Endothelial cell of umbilical vein (primary cell): Measurements from ENCODE around the gene PSME3IP1. TPM values are rescaled to one million over a fixed set of nuclear protein-coding genes. Genes with fewer than 3 reads are reported as not detected.

Source experiments
- BruUV-seq: library from RNA; stranded (reverse); fragments of 400-500 nt; replicated peaks from 2 replicates; lab custom pipeline; 2021; lab: Mats Ljungman, UMichigan
- CTCF ChIA-PET: fragments of 300-600, 350-600 bp; sonication (Branson Sonifier 250); formaldehyde crosslinking; loops from one replicate; lab custom pipeline; 2021; ENCODE audit warnings: antibody characterized with exemption, inconsistent platforms; lab: Charles Lee
- POLR2A ChIA-PET: fragments of 300-600, 350-600 bp; sonication (Branson Sonifier 250); formaldehyde crosslinking; loops from one replicate; lab custom pipeline; 2021; ENCODE audit warnings: antibody characterized with exemption, inconsistent platforms; lab: Charles Lee
- DNase-seq: peaks from one replicate; pipeline ENCODE4 v3.0.0-alpha.2; 2011; ENCODE audit warnings: low read depth, low spot score
- FAIRE-seq: peaks from 2 replicates; lab custom pipeline; 2011; peaks lifted over from hg19 to GRCh38; lab: Jason Lieb, UNC
- H2AFZ ChIP-seq: 2 replicates; pipeline ENCODE4 v1.6.0; 2012; ENCODE audit warnings: low read depth, low read length, control low read depth, inconsistent platforms
- H3K27ac ChIP-seq: 2 replicates; pipeline ENCODE4 v1.5.1; 2011; ENCODE audit warnings: low read depth, mild to moderate bottlenecking, control low read depth, low read length, moderate library complexity; ENCODE audit not compliant: insufficient read depth
- H3K27me3 ChIP-seq, 2 experiments: 2 replicates each; pipeline versions ENCODE4 v1.6.0 to v1.6.1; 2011; ENCODE audit warnings: low read length in 2 of 2, mixed read lengths in 1 of 2; ENCODE audit not compliant: control insufficient read depth in 2 of 2, insufficient read depth in 2 of 2
- H3K36me3 ChIP-seq, 2 experiments: 2 replicates in 1 of 2; 3 replicates in 1 of 2; pipeline ENCODE4 v1.5.1; 2011; ENCODE audit warnings: low read length in 2 of 2, mild to moderate bottlenecking in 1 of 2, moderate library complexity in 1 of 2; ENCODE audit not compliant: control insufficient read depth in 2 of 2, insufficient read depth in 2 of 2; ENCODE audit errors: extremely low read depth in 1 of 2
- H3K4me1 ChIP-seq: 3 replicates; pipeline ENCODE4 v1.5.1; 2011; ENCODE audit warnings: mild to moderate bottlenecking, low read length; ENCODE audit not compliant: control insufficient read depth, insufficient read depth; ENCODE audit errors: extremely low read depth
- H3K4me2 ChIP-seq: 2 replicates; pipeline ENCODE4 v1.6.1; 2011; ENCODE audit warnings: low read length, control low read depth, mixed read lengths; ENCODE audit not compliant: insufficient read depth
- H3K4me3 ChIP-seq, 3 experiments: fragments of 200-600 bp in 1 of 3; sonication (generic), shearing (Covaris generic) in 1 of 3; replicated peaks in 1 of 3; 2 replicates each; pipeline ENCODE4 v1.5.1; 2011 to 2016; ENCODE audit warnings: control low read depth in 3 of 3, low read length in 3 of 3, mild to moderate bottlenecking in 2 of 3, inconsistent platforms in 1 of 3, low read depth in 1 of 3, moderate library complexity in 1 of 3; ENCODE audit not compliant: insufficient read depth in 1 of 3
- H3K79me2 ChIP-seq: 2 replicates; pipeline ENCODE4 v1.6.0; 2012; ENCODE audit warnings: low read length, inconsistent platforms; ENCODE audit not compliant: control insufficient read depth, insufficient read depth
- H3K9ac ChIP-seq: replicated peaks from 2 replicates; pipeline ENCODE3; 2011; ENCODE audit warnings: low read length, control low read depth; ENCODE audit not compliant: insufficient read depth; ENCODE audit errors: extremely low read depth
- H3K9me1 ChIP-seq: replicated peaks from 3 replicates; pipeline ENCODE4 v1.6.0; 2011; ENCODE audit warnings: mild to moderate bottlenecking, low read length; ENCODE audit not compliant: control insufficient read depth, insufficient read depth; ENCODE audit errors: extremely low read depth
- H3K9me3 ChIP-seq: replicated peaks from 2 replicates; pipeline ENCODE4 v1.5.1; 2012; ENCODE audit warnings: low read length, inconsistent platforms; ENCODE audit not compliant: control insufficient read depth, insufficient read depth
- H4K20me1 ChIP-seq: replicated peaks from 2 replicates; pipeline ENCODE3; 2011; ENCODE audit warnings: mild to moderate bottlenecking, low read length; ENCODE audit not compliant: control insufficient read depth, insufficient read depth; ENCODE audit errors: extremely low read depth
- EZH2 ChIP-seq: IDR thresholded peaks from 2 replicates; pipeline ENCODE4 v1.6.1; 2012; ENCODE audit warnings: borderline replicate concordance, low read depth, mild to moderate bottlenecking, moderate library complexity, low read length, inconsistent platforms; ENCODE audit not compliant: severe bottlenecking
- FOS ChIP-seq: IDR thresholded peaks from 2 replicates; pipeline ENCODE4 v1.6.1; 2011; ENCODE audit warnings: mild to moderate bottlenecking, low read length, moderate library complexity, borderline replicate concordance; ENCODE audit not compliant: insufficient read depth
- GATA2 ChIP-seq: IDR thresholded peaks from 2 replicates; pipeline ENCODE4 v1.7.0; 2011; ENCODE audit warnings: low read depth, mild to moderate bottlenecking, moderate library complexity, mixed read lengths, low read length; ENCODE audit not compliant: insufficient read length, insufficient read depth
- JUN ChIP-seq: IDR thresholded peaks from 2 replicates; pipeline ENCODE4 v1.6.1; 2011; ENCODE audit warnings: borderline replicate concordance, low read depth; ENCODE audit not compliant: insufficient read length, insufficient read depth
- MYC ChIP-seq: IDR thresholded peaks from one replicate; pipeline ENCODE4 v1.6.1; 2011; ENCODE audit warnings: mild to moderate bottlenecking, low read depth, low read length
- POLR2A ChIP-seq: IDR thresholded peaks from 2 replicates; pipeline ENCODE4 v1.6.1; 2012; ENCODE audit warnings: low read depth, mild to moderate bottlenecking, control low read depth, low read length
- POLR2AphosphoS5 ChIP-seq: IDR thresholded peaks from 2 replicates; pipeline ENCODE4 v1.6.1; 2012; ENCODE audit warnings: low read depth, mild to moderate bottlenecking, control low read depth, low read length, moderate library complexity; ENCODE audit not compliant: insufficient read depth
- dilution Hi-C: fragments of 300-500 bp; cut with MboI; formaldehyde crosslinking; loops from one replicate; pipeline ENCODE4 v1.15.0; 2019; ENCODE audit warnings: low sequenced_read_pairs; ENCODE audit not compliant: extremely low pct_ligation_motif_present
- intact Hi-C: fragments of 100-400 bp; cut with micrococcal nuclease; formaldehyde crosslinking; loops from one replicate; pipeline ENCODE4 v1.10.0; 2022
- polyA plus RNA-seq, 4 experiments: library from polyadenylated mRNA; depleted of rRNA in 3 of 4; stranded (reverse) in 3 of 4; unstranded in 1 of 4; fragments of >200 nt; gene quantifications; 2 replicates each; pipeline versions ENCODE4 v1.2.1 to v1.2.3, GENCODE V29; 2011 to 2012; ENCODE audit warnings: missing spikeins in 1 of 4
- total RNA-seq: library from RNA; stranded (reverse); gene quantifications from 2 replicates; pipeline ENCODE4 v1.2.3, GENCODE V29; 2021
- TF ChIP-seq, protein P1 (sequence below), 2 donors: IDR thresholded peaks; 1 replicate in 1 of 2; 2 replicates in 1 of 2; pipeline ENCODE4 v1.5.1; 2011; ENCODE audit warnings: low read length in 2 of 2, mild to moderate bottlenecking in 2 of 2, moderate library complexity in 2 of 2, control low read depth in 1 of 2, inconsistent platforms in 1 of 2, low read depth in 1 of 2; ENCODE audit not compliant: insufficient read depth in 1 of 2; ENCODE audit errors: extremely low read depth in 1 of 2
- TF ChIP-seq, protein P2 (sequence below): IDR thresholded peaks from 2 replicates; pipeline ENCODE4 v1.6.1; 2011; ENCODE audit not compliant: insufficient read depth, insufficient read length

The PSME3IP1 gene
- total and polyA plus RNA-seq, 2 donors (not counting 3 experiments of a cell fraction or from before 2014, with no cell fraction given), result 86.2 to 91.8 TPM

DNA sequence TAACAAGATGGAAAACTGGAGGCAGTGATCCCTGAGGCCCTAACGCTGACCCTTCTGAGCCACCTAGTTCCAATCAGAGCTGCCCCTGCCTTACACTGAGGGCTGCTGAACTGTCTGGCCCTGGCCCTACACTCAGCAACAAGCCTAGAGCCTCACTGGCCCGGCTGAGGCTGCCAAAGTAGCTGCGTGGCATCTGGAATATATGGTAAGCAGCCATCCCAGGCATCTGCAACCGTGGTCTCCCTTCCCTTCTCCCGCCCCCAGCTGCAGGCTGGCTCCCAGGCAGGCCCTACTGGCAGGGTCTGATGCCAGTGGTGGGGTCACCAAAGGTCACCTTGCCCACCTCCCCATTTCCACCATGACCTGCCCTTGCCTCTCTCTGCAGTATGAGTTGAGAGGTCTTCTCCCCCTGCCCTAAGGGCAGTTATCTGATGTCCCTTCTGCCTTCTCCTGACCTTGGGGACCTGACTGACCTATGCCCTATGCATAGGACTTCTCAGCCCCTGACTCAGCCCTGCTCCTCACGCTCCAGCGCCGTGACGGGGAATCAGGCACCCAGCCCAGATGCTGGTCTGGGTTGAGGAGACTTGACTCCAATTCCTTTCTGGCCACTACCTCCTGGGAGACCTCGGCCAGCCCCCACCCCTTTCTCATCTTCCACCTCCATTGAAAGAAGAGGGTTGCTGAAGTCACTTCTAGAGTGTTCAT is 48.1 kb downstream of the PSME3IP1 start:
- Histone ChIP-seq H3K9ac (no peak overlapping the region), H3K27ac (no peak overlapping the region), H3K36me3 (no peaks in the 10 kb centered on the region), H3K27me3 (no peaks in the 10 kb centered on the region), H3K9me3 (no peaks in the 10 kb centered on the region), H3K4me3 (no peak overlapping the region), H3K9me1 (no peaks in the 10 kb centered on the region), H3K79me2 (no peaks in the 10 kb centered on the region), H3K4me2 (no peak overlapping the region), H3K4me1 (peaks cover 18% of the 10 kb centered on the region), H4K20me1 (no peaks in the 10 kb centered on the region), H2AFZ (no peak overlapping the region)
- DNase-seq (no peak), FAIRE-seq (no peak)
- dilution Hi-C loops, result no loop called here
- BruUV-seq, result no TSS peak
- POLR2A ChIA-PET, result no interaction called here
- intact Hi-C loops, result no loop called here
- TF ChIP-seq JUN, result no peak
- no peak for TF ChIP-seq EZH2
- TF ChIP-seq, protein P1, sequence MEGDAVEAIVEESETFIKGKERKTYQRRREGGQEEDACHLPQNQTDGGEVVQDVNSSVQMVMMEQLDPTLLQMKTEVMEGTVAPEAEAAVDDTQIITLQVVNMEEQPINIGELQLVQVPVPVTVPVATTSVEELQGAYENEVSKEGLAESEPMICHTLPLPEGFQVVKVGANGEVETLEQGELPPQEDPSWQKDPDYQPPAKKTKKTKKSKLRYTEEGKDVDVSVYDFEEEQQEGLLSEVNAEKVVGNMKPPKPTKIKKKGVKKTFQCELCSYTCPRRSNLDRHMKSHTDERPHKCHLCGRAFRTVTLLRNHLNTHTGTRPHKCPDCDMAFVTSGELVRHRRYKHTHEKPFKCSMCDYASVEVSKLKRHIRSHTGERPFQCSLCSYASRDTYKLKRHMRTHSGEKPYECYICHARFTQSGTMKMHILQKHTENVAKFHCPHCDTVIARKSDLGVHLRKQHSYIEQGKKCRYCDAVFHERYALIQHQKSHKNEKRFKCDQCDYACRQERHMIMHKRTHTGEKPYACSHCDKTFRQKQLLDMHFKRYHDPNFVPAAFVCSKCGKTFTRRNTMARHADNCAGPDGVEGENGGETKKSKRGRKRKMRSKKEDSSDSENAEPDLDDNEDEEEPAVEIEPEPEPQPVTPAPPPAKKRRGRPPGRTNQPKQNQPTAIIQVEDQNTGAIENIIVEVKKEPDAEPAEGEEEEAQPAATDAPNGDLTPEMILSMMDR (IDR thresholded peaks at IDR 0.05; ENCODE audit: extremely low read depth in 1 of 2, insufficient read depth in 1 of 2, low read depth in 1 of 2, low read length in 2 of 2), result no peak
- no peak for TF ChIP-seq POLR2AphosphoS5
- TF ChIP-seq GATA2, result no peak
- no peak for TF ChIP-seq FOS
- TF ChIP-seq MYC, result no peak
- TF ChIP-seq, protein P2, sequence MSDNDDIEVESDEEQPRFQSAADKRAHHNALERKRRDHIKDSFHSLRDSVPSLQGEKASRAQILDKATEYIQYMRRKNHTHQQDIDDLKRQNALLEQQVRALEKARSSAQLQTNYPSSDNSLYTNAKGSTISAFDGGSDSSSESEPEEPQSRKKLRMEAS, result no peak
- TF ChIP-seq POLR2A, result no peak
- CTCF ChIA-PET, result interaction anchor here (2.1 kb wide), 1 partner anchor 45 kb away, joined by 6 read pairs; the partner anchor contains the start of gene CPNE2
